Mucosa of descending colon (tissue), 3 donors: Measurements from ENCODE around the gene ZBTB7C. TPM values are rescaled to one million over a fixed set of nuclear protein-coding genes. Genes with fewer than 3 reads are reported as not detected.

ENCODE experiments used
- ATAC-seq: fragments of 200-7000 bp; cut with Tn5 transposase; one replicate; pipeline ENCODE4 v1.9.1; 2020; ENCODE audit warnings: mild to moderate bottlenecking, moderate library complexity
- DNase-seq, 3 donors: peaks; one replicate each; pipeline ENCODE4 v3.0.0-alpha.2; 2020
- H3K36me3 ChIP-seq: fragments of 200-600 bp; one replicate; pipeline ENCODE4 v1.8.0; 2021; ENCODE audit warnings: low read depth, mild to moderate bottlenecking
- H3K4me1 ChIP-seq: fragments of 200-600 bp; one replicate; pipeline ENCODE4 v1.8.0; 2021; ENCODE audit warnings: low read depth, mild to moderate bottlenecking
- H3K4me3 ChIP-seq: fragments of 200-600 bp; one replicate; pipeline ENCODE4 v1.8.0; 2021; ENCODE audit warnings: mild to moderate bottlenecking
- H3K9me3 ChIP-seq: fragments of 200-600 bp; one replicate; pipeline ENCODE4 v1.8.0; 2021; ENCODE audit warnings: mild to moderate bottlenecking
- intact Hi-C, 2 donors: fragments of 100-400 bp; cut with DNase I in 1 of 2; cut with micrococcal nuclease in 1 of 2; formaldehyde crosslinking; loops; one replicate each; pipeline versions ENCODE4 v1.11.0 to v1.11.1; 2022; cut with DNase I, micrococcal nuclease
- total RNA-seq, 3 donors: library from RNA; stranded (reverse); fragmentation: NEBNext Ultra II Directional in 2 of 3; extraction: Animal tissue kit (Norgen Biotek cat#: 25700) in 2 of 3; gene quantifications; one replicate each; pipeline versions ENCODE4 v1.2.1 to v1.2.4, GENCODE V29; 2021 to 2023
- TF ChIP-seq, protein P1 (sequence below): fragments of 200-600 bp; IDR thresholded peaks from one replicate; pipeline ENCODE4 v1.8.0; 2022; ENCODE audit warnings: antibody characterized with exemption, mild to moderate bottlenecking
- donor health status: DM: no; HTN: no; CAD: no; lungs with moderate emphysema.
- donor health status: DM: no; HTN: no; CAD: no.
- donor health status: DM: no; HTN: yes; CAD: no.

ZBTB7C gene
- total RNA-seq, 3 donors from 2014 or later: 20.8 to 56.6 (median 38.2) TPM

- Histone ChIP-seq H3K36me3 (no peaks in the 10 kb centered on the region), H3K4me1 (no peaks in the 10 kb centered on the region), H3K4me3 (no peak overlapping the region), H3K9me3 (peaks cover 5% of the 10 kb centered on the region)
- DNase-seq (no peak), ATAC-seq (no peak)
- TF ChIP-seq, protein P1, sequence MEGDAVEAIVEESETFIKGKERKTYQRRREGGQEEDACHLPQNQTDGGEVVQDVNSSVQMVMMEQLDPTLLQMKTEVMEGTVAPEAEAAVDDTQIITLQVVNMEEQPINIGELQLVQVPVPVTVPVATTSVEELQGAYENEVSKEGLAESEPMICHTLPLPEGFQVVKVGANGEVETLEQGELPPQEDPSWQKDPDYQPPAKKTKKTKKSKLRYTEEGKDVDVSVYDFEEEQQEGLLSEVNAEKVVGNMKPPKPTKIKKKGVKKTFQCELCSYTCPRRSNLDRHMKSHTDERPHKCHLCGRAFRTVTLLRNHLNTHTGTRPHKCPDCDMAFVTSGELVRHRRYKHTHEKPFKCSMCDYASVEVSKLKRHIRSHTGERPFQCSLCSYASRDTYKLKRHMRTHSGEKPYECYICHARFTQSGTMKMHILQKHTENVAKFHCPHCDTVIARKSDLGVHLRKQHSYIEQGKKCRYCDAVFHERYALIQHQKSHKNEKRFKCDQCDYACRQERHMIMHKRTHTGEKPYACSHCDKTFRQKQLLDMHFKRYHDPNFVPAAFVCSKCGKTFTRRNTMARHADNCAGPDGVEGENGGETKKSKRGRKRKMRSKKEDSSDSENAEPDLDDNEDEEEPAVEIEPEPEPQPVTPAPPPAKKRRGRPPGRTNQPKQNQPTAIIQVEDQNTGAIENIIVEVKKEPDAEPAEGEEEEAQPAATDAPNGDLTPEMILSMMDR: no peak
- intact Hi-C loops: no loop called here
Measured at GRCh38 chr18:48254077-48254602, 155.0 kb downstream of the ZBTB7C start.

DNA sequence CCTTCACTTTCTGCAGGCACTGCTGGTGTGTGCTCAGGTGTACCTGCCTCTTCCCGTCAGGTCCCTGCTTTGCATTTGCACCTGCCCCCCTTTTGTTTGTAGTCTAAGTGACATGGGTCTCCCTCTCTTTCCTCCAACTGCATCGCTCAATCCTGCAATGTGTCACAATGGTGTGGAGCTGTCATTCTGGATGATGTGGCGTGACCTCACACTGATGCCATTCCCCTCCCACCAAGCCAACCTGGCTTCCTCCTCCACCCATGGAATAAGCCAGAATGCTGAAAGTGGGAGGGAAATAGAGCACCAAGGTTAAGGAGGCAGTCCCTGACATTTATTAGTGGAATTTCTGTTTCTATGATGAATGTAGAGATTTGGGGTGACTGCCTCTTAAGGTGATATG is 156.7 kb downstream of the ZBTB7C start:
- intact Hi-C loops: no loop called here
- H3K36me3 ChIP-seq: no peaks in the 10 kb centered on the region
- H3K4me1 ChIP-seq: no peaks in the 10 kb centered on the region
- DNase-seq: no peak
- peaks cover 5% of the 10 kb centered on the region for H3K9me3 ChIP-seq
- no peak overlapping the region for H3K4me3 ChIP-seq
- TF ChIP-seq, protein P1: no peak
- no peak for ATAC-seq

- no peak for DNase-seq
- intact Hi-C loops: no loop called here
- no peaks in the 10 kb centered on the region for H3K9me3 ChIP-seq
- TF ChIP-seq, protein P1: no peak
- no peaks in the 10 kb centered on the region for H3K4me1 ChIP-seq
- H3K4me3 ChIP-seq: no peak overlapping the region
- H3K36me3 ChIP-seq: no peaks in the 10 kb centered on the region
- ATAC-seq: no peak
Measured at GRCh38 chr18:48250918-48251317, 158.3 kb downstream of the ZBTB7C start.

DNA sequence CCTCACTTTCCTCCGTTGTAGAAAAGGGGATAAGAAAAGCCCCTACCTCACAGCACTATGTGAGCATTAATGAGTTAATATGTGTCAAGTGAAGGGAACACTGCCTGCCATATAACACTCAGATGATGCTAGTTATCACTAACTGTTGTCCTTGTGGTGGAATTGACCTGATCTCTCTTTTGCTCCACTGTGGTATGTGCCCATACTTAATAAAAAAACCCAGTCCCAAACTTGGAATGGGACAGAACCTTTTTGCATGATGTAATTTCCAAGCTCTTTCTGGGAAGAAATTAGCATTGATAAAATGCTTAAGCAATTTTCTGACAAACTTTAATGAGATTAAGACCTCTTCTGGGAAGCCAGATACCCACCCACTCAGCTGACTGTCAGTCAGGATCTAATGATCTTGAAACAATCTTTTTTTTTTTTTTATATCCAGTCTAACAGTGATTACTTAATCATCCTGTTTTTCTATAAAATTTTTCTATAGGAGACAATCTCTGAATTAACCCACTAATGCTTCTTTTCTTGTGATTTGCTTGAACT is 158.7 kb downstream of the ZBTB7C start:
- Histone ChIP-seq H3K36me3 (no peaks in the 10 kb centered on the region), H3K4me1 (no peaks in the 10 kb centered on the region), H3K9me3 (no peaks in the 10 kb centered on the region), H3K4me3 (no peak overlapping the region)
- intact Hi-C loops: no loop called here
- no peak for DNase-seq
- ATAC-seq: no peak
- TF ChIP-seq, protein P1: no peak

- no peak overlapping the region for H3K4me3 ChIP-seq
- TF ChIP-seq, protein P1: no peak
- no peaks in the 10 kb centered on the region for H3K4me1 ChIP-seq
- no peaks in the 10 kb centered on the region for H3K36me3 ChIP-seq
- ATAC-seq: no peak
- H3K9me3 ChIP-seq: no peaks in the 10 kb centered on the region
- intact Hi-C loops: no loop called here
- DNase-seq: no peak
Measured at GRCh38 chr18:48249854-48250253, 159.3 kb downstream of the ZBTB7C start.

DNA sequence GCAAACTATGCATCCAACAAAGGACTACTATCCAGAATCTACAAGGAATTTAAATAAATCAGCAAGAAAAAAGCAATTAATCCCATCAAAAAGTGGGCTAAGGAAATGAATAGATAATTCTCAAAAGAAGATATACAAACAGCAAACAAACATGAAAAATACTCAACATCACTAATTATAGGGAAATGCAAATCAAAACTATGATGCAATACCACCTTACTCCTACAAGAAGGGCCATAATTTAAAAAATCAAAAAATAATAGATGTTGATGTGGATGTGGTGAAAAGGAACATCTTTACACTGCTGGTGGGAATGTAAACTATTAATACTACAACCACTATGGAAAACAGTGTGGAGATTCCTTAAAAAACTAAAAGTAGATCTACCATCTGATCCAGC is 164.7 kb downstream of the ZBTB7C start:
- intact Hi-C loops: no loop called here
- no peaks in the 10 kb centered on the region for H3K4me1 ChIP-seq
- DNase-seq: no peak
- ATAC-seq: no peak
- TF ChIP-seq, protein P1: no peak
- no peaks in the 10 kb centered on the region for H3K9me3 ChIP-seq
- no peaks in the 10 kb centered on the region for H3K36me3 ChIP-seq
- H3K4me3 ChIP-seq: no peak overlapping the region
